Fibroblast of skin of left quadriceps (primary cell): ENCODE measurements around the gene MYPN.

Experiments
- DNase-seq, 2 experiments: peaks; one replicate each; pipeline ENCODE4 v3.0.0-alpha.2; 2013; ENCODE audit warnings: low read depth in 2 of 2

The MYPN gene

GRCh38 chr10:68090586-68090985 is 18.7 kb upstream of the MYPN start:
- DNase-seq, result no peak

GRCh38 chr10:68092512-68092911 is 16.8 kb upstream of the MYPN start:
- peak; percentile 49 to 57 for DNase-seq

GRCh38 chr10:68095153-68095552 is 14.1 kb upstream of the MYPN start:
- DNase-seq, result no peak

GRCh38 chr10:68096913-68097516 is 12.3 kb upstream of the MYPN start:
- DNase-seq, result peak; percentile 87 to 88

- peak; percentile 55 to 67 for DNase-seq
These were observed 9.6 kb upstream of the MYPN start for GRCh38 chr10:68099736-68100135.

GRCh38 chr10:68101066-68101465 is 8.2 kb upstream of the MYPN start:
- DNase-seq, result no peak

- DNase-seq, result no peak
These were observed 5.9 kb upstream of the MYPN start for GRCh38 chr10:68103261-68103878.

- DNase-seq, result no peak
These were observed 5.4 kb upstream of the MYPN start for GRCh38 chr10:68103901-68104300.

GRCh38 chr10:68105820-68106219 is 3.5 kb upstream of the MYPN start:
- no peak for DNase-seq

- DNase-seq, result peak; percentile 89 to 90
These were observed 2.6 kb upstream of the MYPN start for GRCh38 chr10:68106656-68107055.

GRCh38 chr10:68107651-68108050 is 1.6 kb upstream of the MYPN start:
- DNase-seq, result no peak

- DNase-seq, result no peak
These were observed 1.2 kb upstream of the MYPN start for GRCh38 chr10:68108051-68108450.

GRCh38 chr10:68108653-68109052 is 635 bp upstream of the MYPN start:
- no peak for DNase-seq

GRCh38 chr10:68110027-68110426 is 739 bp downstream of the MYPN start:
- no peak for DNase-seq

- DNase-seq, result no peak
These were observed 2.3 kb downstream of the MYPN start for GRCh38 chr10:68111584-68111983.

- DNase-seq, result no peak
These were observed 3.5 kb downstream of the MYPN start for GRCh38 chr10:68112837-68113236.

- no peak for DNase-seq
These were observed 9.4 kb downstream of the MYPN start for GRCh38 chr10:68118657-68119056.

- DNase-seq, result no peak
These were observed 11.9 kb downstream of the MYPN start for GRCh38 chr10:68121020-68121743.

GRCh38 chr10:68121852-68122251 is 12.6 kb downstream of the MYPN start:
- DNase-seq, result no peak

- no peak for DNase-seq
These were observed 15.4 kb downstream of the MYPN start for GRCh38 chr10:68124718-68125117.

GRCh38 chr10:68125772-68126171 is 16.5 kb downstream of the MYPN start:
- DNase-seq, result no peak

- no peak for DNase-seq
These were observed 18.7 kb downstream of the MYPN start for GRCh38 chr10:68128015-68128414.

- no peak for DNase-seq
These were observed 23.1 kb downstream of the MYPN start for GRCh38 chr10:68132391-68132790.
